Sigmoid colon (tissue), 4 donors: Measurements from ENCODE around the gene PPP1R9B.

Experiments used
- EP300 ChIP-seq, 4 donors: sonication (generic); formaldehyde crosslinking; IDR thresholded peaks; one replicate each; pipeline ENCODE4 v1.6.1; 2017; ENCODE audit warnings: antibody characterized with exemption in 4 of 4
- TF ChIP-seq, protein P1 (sequence below), 4 experiments: fragments of 450-650 bp in 3 of 4; fragments of 200-600 bp in 1 of 4; IDR thresholded peaks; one replicate each; pipeline ENCODE4 v1.5.1; 2016 to 2019; ENCODE audit warnings: antibody characterized with exemption in 4 of 4, mild to moderate bottlenecking in 3 of 4, moderate library complexity in 2 of 4

DNA sequence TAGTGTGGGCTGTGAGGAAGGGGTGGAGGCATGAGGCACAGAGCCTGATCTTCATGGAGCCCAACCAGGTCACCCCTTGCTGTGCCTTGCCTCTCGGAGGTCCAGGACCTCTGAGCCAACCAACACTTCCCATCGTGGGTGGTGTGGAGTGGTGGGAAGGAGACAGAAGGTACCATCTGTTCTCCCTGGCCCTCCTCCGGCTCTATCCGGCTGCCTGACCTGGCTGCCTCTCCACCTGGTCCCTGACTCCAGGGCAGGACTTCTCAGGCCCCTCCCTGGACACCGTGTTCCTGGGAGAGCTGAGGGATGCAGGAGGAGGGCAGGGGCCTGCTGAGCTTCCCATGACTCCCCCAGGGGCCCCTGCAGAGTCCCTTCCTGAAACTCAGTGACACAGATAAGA is 51.5 kb downstream of the PPP1R9B start:
- TF ChIP-seq, protein P1, sequence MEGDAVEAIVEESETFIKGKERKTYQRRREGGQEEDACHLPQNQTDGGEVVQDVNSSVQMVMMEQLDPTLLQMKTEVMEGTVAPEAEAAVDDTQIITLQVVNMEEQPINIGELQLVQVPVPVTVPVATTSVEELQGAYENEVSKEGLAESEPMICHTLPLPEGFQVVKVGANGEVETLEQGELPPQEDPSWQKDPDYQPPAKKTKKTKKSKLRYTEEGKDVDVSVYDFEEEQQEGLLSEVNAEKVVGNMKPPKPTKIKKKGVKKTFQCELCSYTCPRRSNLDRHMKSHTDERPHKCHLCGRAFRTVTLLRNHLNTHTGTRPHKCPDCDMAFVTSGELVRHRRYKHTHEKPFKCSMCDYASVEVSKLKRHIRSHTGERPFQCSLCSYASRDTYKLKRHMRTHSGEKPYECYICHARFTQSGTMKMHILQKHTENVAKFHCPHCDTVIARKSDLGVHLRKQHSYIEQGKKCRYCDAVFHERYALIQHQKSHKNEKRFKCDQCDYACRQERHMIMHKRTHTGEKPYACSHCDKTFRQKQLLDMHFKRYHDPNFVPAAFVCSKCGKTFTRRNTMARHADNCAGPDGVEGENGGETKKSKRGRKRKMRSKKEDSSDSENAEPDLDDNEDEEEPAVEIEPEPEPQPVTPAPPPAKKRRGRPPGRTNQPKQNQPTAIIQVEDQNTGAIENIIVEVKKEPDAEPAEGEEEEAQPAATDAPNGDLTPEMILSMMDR (IDR thresholded peaks at IDR 0.05): no peak
- no peak for TF ChIP-seq EP300 (IDR thresholded peaks at IDR 0.05)
